Activated naive CD8-positive, alpha-beta T cell treated with anti-CD3 and anti-CD28 coated beads, Interleukin-2, amount 50 U/mL, for 24 hours (primary cell): ENCODE results near the gene ITGA6.

Experiments
- ATAC-seq: fragments of 150-1000 bp; cut with Tn5 transposase; one replicate; pipeline ENCODE4 v1.10.0; 2021
- DNase-seq: peaks from one replicate; pipeline ENCODE4 v3.0.0; 2021
- H3K27ac Mint-ChIP-seq: one replicate; pipeline ENCODE4 v1.8.0; 2021; ENCODE audit warnings: mild to moderate bottlenecking, mixed read lengths
- H3K27me3 Mint-ChIP-seq: one replicate; pipeline ENCODE4 v1.8.0; 2021; ENCODE audit warnings: mixed read lengths
- H3K36me3 Mint-ChIP-seq: one replicate; pipeline ENCODE4 v1.8.0; 2021; ENCODE audit warnings: low read depth, mixed read lengths
- H3K4me1 Mint-ChIP-seq: one replicate; pipeline ENCODE4 v1.8.0; 2021; ENCODE audit warnings: mixed read lengths
- H3K4me3 Mint-ChIP-seq: one replicate; pipeline ENCODE4 v1.8.0; 2021; ENCODE audit warnings: mild to moderate bottlenecking, moderate library complexity, mixed read lengths
- H3K9me3 Mint-ChIP-seq: one replicate; pipeline ENCODE4 v1.8.0; 2021; ENCODE audit warnings: mixed read lengths

ITGA6 gene

DNA sequence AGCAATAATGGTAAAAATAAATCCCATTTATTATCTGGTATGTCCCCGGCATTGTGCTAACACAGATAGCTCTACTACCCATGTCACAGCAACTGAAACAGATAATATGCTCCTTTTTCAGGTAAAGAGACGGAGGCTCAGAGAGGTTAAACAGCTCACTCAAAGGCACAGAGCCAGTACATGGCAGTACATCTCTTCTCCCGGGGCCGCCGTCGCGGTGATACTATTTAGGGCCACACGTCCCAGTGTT is 127.8 kb downstream of the ITGA6 start:
- peaks cover 26% of the 10 kb centered on the region for H3K36me3 Mint-ChIP-seq
- peaks cover 60% of the 10 kb centered on the region for H3K4me1 Mint-ChIP-seq
- peak overlapping the region; percentile 94 for H3K27ac Mint-ChIP-seq
- peaks cover 2% of the 10 kb centered on the region for H3K27me3 Mint-ChIP-seq
- no peak for ATAC-seq
- DNase-seq = no peak
- H3K4me3 Mint-ChIP-seq = peak overlapping the region; percentile 86
- H3K9me3 Mint-ChIP-seq = no peaks in the 10 kb centered on the region
